ENCODE measurements around the gene TMEM9. TPM values are rescaled to one million over a fixed set of nuclear protein-coding genes. Genes with fewer than 3 reads are reported as not detected.
A peak's percentile ranks its signal among the peaks of the same experiment; 100 is the strongest.

The TMEM9 gene
- polyA plus RNA-seq, 3 donors: 13.6 to 43.6 (median 22.4) TPM

DNA sequence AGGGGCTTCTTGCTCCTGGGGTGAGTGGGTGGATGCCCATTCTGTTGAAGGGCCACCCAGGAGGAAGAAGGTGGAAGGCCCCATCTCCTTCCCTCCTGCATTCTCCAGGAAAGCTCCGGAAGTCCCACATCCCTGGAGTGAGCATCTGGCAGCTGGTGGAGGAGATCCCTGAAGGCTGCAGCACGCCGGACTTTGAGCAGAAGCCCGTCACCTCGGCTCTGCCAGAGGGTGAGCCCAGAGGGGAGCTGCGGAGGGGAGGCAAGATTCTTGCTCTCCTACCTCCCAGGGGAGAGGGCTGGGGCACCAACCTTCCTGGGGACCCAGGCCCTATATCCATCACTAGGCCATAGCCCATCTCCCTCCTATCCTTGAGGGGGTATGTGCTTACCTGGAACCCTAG lies 39.8 kb upstream of the TMEM9 start:
- Histone ChIP-seq H3K79me2 (ENCODE audit: insufficient read depth, low read length) (no peaks in the 10 kb centered on the region), H3K36me3 (replicated peaks in 1 of 2; ENCODE audit: control insufficient read depth in 1 of 2, insufficient read depth in 2 of 2, low read length in 2 of 2) (no peaks in the 10 kb centered on the region), H2AFZ (ENCODE audit: insufficient read depth, low read depth, low read length, poor library complexity, severe bottlenecking) (no peak overlapping the region), H3K4me3 (replicated peaks in 1 of 3; ENCODE audit: low read depth in 2 of 3, low read length in 3 of 3) (no peak overlapping the region), H3K4me1 (ENCODE audit: control insufficient read depth in 1 of 2, insufficient read depth in 2 of 2, low read length in 2 of 2) (no peaks in the 10 kb centered on the region), H3K9ac (ENCODE audit: insufficient read depth, low read length, poor library complexity, severe bottlenecking) (no peak overlapping the region), H3K27me3 (ENCODE audit: control insufficient read depth in 2 of 2, insufficient read depth in 2 of 2, low read length in 2 of 2) (peaks cover 0 to 6% of the 10 kb centered on the region in 2 donors), H3K27ac (ENCODE audit: low read depth in 1 of 2, low read length in 2 of 2) (no peak overlapping the region), H4K20me1 (ENCODE audit: insufficient read depth, low read length) (no peaks in the 10 kb centered on the region), H3K4me2 (replicated peaks; ENCODE audit: extremely low read depth, low read length, poor library complexity, severe bottlenecking) (no peak overlapping the region), H3K9me3 (replicated peaks in 1 of 2; ENCODE audit: control insufficient read depth in 1 of 2, insufficient read depth in 1 of 2, low read length in 2 of 2) (no peaks in the 10 kb centered on the region)
- Mint-ChIP-seq H3K9me3 (peaks cover 0 to 2% (median 0%) of the 10 kb centered on the region in 7 donors), H3K36me3 (no peaks in the 10 kb centered on the region), H3K4me1 (no peaks in the 10 kb centered on the region), H3K4me3 (no peak overlapping the region), H3K27me3 (ENCODE audit: low read depth in 3 of 3) (peaks cover 11 to 20% (median 15%) of the 10 kb centered on the region in 3 donors), H3K27ac (peak overlapping the region in 1 of 7 donors; percentile 7)
- TF ChIP-seq, protein P1, sequence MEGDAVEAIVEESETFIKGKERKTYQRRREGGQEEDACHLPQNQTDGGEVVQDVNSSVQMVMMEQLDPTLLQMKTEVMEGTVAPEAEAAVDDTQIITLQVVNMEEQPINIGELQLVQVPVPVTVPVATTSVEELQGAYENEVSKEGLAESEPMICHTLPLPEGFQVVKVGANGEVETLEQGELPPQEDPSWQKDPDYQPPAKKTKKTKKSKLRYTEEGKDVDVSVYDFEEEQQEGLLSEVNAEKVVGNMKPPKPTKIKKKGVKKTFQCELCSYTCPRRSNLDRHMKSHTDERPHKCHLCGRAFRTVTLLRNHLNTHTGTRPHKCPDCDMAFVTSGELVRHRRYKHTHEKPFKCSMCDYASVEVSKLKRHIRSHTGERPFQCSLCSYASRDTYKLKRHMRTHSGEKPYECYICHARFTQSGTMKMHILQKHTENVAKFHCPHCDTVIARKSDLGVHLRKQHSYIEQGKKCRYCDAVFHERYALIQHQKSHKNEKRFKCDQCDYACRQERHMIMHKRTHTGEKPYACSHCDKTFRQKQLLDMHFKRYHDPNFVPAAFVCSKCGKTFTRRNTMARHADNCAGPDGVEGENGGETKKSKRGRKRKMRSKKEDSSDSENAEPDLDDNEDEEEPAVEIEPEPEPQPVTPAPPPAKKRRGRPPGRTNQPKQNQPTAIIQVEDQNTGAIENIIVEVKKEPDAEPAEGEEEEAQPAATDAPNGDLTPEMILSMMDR (IDR thresholded peaks at IDR 0.05): no peak
- no peak for DNase-seq
- WGBS (ENCODE audit: insufficient coverage): 88% methylated on average over 5 of the region's 6 CpGs
- intact Hi-C loops (cut with micrococcal nuclease): no loop called here

DNA sequence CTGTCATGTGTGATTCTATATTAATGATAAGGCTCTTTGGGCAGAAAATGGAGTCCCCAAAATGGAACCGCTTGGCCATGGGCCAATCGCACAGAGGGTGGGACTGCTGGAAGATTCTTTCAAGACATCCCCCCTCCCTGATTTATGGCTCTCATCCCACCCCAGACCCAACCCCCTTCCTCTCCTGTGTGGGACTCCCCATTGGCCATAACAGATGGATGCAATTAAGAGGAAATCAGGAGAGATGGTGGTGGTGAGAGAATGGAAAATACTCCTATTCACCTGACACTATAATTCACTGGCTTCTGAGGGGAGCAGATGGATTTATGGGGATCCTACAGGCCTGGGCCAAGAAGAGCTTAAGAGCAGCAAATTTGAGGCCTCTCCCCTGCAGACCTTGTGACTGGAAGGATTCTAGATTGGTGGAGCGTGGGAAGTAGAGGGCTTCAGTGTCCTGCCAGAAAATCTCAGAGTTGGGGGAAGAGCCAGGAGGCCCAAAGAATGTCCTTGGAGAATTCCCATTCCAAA lies 38.1 kb upstream of the TMEM9 start:
- H3K4me3 Mint-ChIP-seq: no peak overlapping the region
- TF ChIP-seq, protein P1 (IDR thresholded peaks at IDR 0.05): no peak

More for the DNA sequence above, 38.1 kb upstream of the TMEM9 start:
- 100% methylated on average over 1 of the region's 3 CpGs for WGBS (ENCODE audit: insufficient coverage)
- no peaks in the 10 kb centered on the region for H3K4me1 Mint-ChIP-seq
- no peak overlapping the region for H3K9ac ChIP-seq (ENCODE audit: insufficient read depth, low read length, poor library complexity, severe bottlenecking)
- H3K9me3 ChIP-seq (replicated peaks in 1 of 2; ENCODE audit: control insufficient read depth in 1 of 2, insufficient read depth in 1 of 2, low read length in 2 of 2): no peaks in the 10 kb centered on the region
- no peaks in the 10 kb centered on the region for H3K36me3 Mint-ChIP-seq
- no peak overlapping the region for H3K27ac ChIP-seq (ENCODE audit: low read depth in 1 of 2, low read length in 2 of 2)
- no peaks in the 10 kb centered on the region for H3K4me1 ChIP-seq (ENCODE audit: control insufficient read depth in 1 of 2, insufficient read depth in 2 of 2, low read length in 2 of 2)
- peaks cover 15 to 24% (median 15%) of the 10 kb centered on the region in 3 donors for H3K27me3 Mint-ChIP-seq (ENCODE audit: low read depth in 3 of 3)
- peaks cover 0 to 2% (median 0%) of the 10 kb centered on the region in 7 donors for H3K9me3 Mint-ChIP-seq
- H3K79me2 ChIP-seq (ENCODE audit: insufficient read depth, low read length): no peaks in the 10 kb centered on the region
- H3K4me2 ChIP-seq (replicated peaks; ENCODE audit: extremely low read depth, low read length, poor library complexity, severe bottlenecking): no peak overlapping the region
- no peak for DNase-seq
- no peaks in the 10 kb centered on the region for H4K20me1 ChIP-seq (ENCODE audit: insufficient read depth, low read length)
- H3K27me3 ChIP-seq (ENCODE audit: control insufficient read depth in 2 of 2, insufficient read depth in 2 of 2, low read length in 2 of 2): peaks cover 0 to 6% of the 10 kb centered on the region in 2 donors
- intact Hi-C loops (cut with micrococcal nuclease): no loop called here
- H2AFZ ChIP-seq (ENCODE audit: insufficient read depth, low read depth, low read length, poor library complexity, severe bottlenecking): no peak overlapping the region
- no peak overlapping the region for H3K4me3 ChIP-seq (replicated peaks in 1 of 3; ENCODE audit: low read depth in 2 of 3, low read length in 3 of 3)
- H3K36me3 ChIP-seq (replicated peaks in 1 of 2; ENCODE audit: control insufficient read depth in 1 of 2, insufficient read depth in 2 of 2, low read length in 2 of 2): no peaks in the 10 kb centered on the region
- no peak overlapping the region for H3K27ac Mint-ChIP-seq
